HG03196 (cell line): ENCODE data around the gene LIN28B.
"Not testable (repeated sequence)": the region's sequence is repeated elsewhere in the genome, so short reads cannot be mapped to it uniquely, and the experiment has no call there.

Source experiments
- ATAC-seq: cut with Tn5 transposase; IDR thresholded peaks from one replicate; pipeline ENCODE4 v1.9.1; 2021; ENCODE audit not compliant: unreplicated experiment

LIN28B gene

GRCh38 chr6:104955927-104956730, 778 bp upstream of the LIN28B start:
- ATAC-seq = no peak

- no peak for ATAC-seq
Measured at GRCh38 chr6:104957301-104958177, 632 bp downstream of the LIN28B start.

- ATAC-seq = no peak
Measured at GRCh38 chr6:104958178-104959025, 1.5 kb downstream of the LIN28B start.

GRCh38 chr6:104959026-104959858, 2.3 kb downstream of the LIN28B start:
- ATAC-seq = no peak

GRCh38 chr6:104969108-104969507, 12.2 kb downstream of the LIN28B start:
- no peak for ATAC-seq

- no peak for ATAC-seq
Measured at GRCh38 chr6:104969785-104970581, 13.1 kb downstream of the LIN28B start.

GRCh38 chr6:104973404-104973803, 16.5 kb downstream of the LIN28B start:
- ATAC-seq = no peak

- no peak for ATAC-seq
Measured at GRCh38 chr6:104983296-104983695, 26.4 kb downstream of the LIN28B start.

- no peak for ATAC-seq
Measured at GRCh38 chr6:104983776-104984175, 26.9 kb downstream of the LIN28B start.

GRCh38 chr6:104984831-104985230, 27.9 kb downstream of the LIN28B start:
- ATAC-seq = no peak

GRCh38 chr6:104985875-104986274, 29.0 kb downstream of the LIN28B start:
- not testable (repeated sequence) for ATAC-seq

GRCh38 chr6:104986625-104987024, 29.7 kb downstream of the LIN28B start:
- ATAC-seq = no peak

- ATAC-seq = no peak
Measured at GRCh38 chr6:104987218-104987617, 30.3 kb downstream of the LIN28B start.

- ATAC-seq = no peak
Measured at GRCh38 chr6:104990085-104990484, 33.2 kb downstream of the LIN28B start.

- ATAC-seq = not testable (repeated sequence)
Measured at GRCh38 chr6:104991062-104991461, 34.2 kb downstream of the LIN28B start.

- not testable (repeated sequence) for ATAC-seq
Measured at GRCh38 chr6:104993576-104993975, 36.7 kb downstream of the LIN28B start.

GRCh38 chr6:104995989-104996617, 39.2 kb downstream of the LIN28B start:
- ATAC-seq = no peak

- ATAC-seq = no peak
Measured at GRCh38 chr6:105001063-105001462, 44.2 kb downstream of the LIN28B start.

GRCh38 chr6:105001906-105002305, 45.0 kb downstream of the LIN28B start:
- ATAC-seq = no peak
